Neutrophil (primary cell): ENCODE measurements around the gene PACSIN1.

Experiments
- H3K27ac ChIP-seq: fragments of 200-600 bp; sonication (generic); 2 replicates; pipeline ENCODE4 v1.5.1; 2016; ENCODE audit warnings: mild to moderate bottlenecking, moderate library complexity
- H3K27me3 ChIP-seq: fragments of 200-600 bp; sonication (generic); 2 replicates; pipeline ENCODE4 v1.6.0; 2016; ENCODE audit warnings: mild to moderate bottlenecking
- H3K36me3 ChIP-seq: fragments of 200-600 bp; sonication (generic); 2 replicates; pipeline ENCODE4 v1.5.1; 2017
- H3K4me1 ChIP-seq, 2 experiments: fragments of 200-600 bp in 1 of 2; sonication (generic) in 1 of 2; 1 replicate in 1 of 2; 2 replicates in 1 of 2; pipeline versions ENCODE4 v1.5.1 to v1.6.1; 2013 to 2016; ENCODE audit warnings: low read depth in 1 of 2, low read length in 1 of 2, mild to moderate bottlenecking in 1 of 2, moderate library complexity in 1 of 2; ENCODE audit not compliant: control insufficient read depth in 1 of 2, insufficient read depth in 1 of 2
- H3K4me3 ChIP-seq, 2 experiments: fragments of 200-600 bp in 1 of 2; sonication (generic) in 1 of 2; 1 replicate in 1 of 2; 2 replicates in 1 of 2; pipeline ENCODE4 v1.5.1; 2013 to 2016; ENCODE audit warnings: low read depth in 1 of 2, low read length in 1 of 2, mild to moderate bottlenecking in 1 of 2, moderate library complexity in 1 of 2
- H3K9me3 ChIP-seq: fragments of 200-600 bp; sonication (generic); 2 replicates; pipeline ENCODE4 v1.5.1; 2016
- TF ChIP-seq, protein P1 (sequence below): fragments of 200-600 bp; sonication (generic); IDR thresholded peaks from 2 replicates; pipeline ENCODE4 v1.5.1; 2016; ENCODE audit warnings: antibody characterized with exemption

Gene PACSIN1

GRCh38 chr6:34581561-34581920, 115.7 kb downstream of the PACSIN1 start:
- H3K27me3 ChIP-seq: no peaks in the 10 kb centered on the region
- no peak overlapping the region for H3K4me3 ChIP-seq
- peaks cover 18% of the 10 kb centered on the region for H3K36me3 ChIP-seq
- H3K27ac ChIP-seq: no peak overlapping the region
- H3K9me3 ChIP-seq: no peaks in the 10 kb centered on the region
- TF ChIP-seq, protein P1, sequence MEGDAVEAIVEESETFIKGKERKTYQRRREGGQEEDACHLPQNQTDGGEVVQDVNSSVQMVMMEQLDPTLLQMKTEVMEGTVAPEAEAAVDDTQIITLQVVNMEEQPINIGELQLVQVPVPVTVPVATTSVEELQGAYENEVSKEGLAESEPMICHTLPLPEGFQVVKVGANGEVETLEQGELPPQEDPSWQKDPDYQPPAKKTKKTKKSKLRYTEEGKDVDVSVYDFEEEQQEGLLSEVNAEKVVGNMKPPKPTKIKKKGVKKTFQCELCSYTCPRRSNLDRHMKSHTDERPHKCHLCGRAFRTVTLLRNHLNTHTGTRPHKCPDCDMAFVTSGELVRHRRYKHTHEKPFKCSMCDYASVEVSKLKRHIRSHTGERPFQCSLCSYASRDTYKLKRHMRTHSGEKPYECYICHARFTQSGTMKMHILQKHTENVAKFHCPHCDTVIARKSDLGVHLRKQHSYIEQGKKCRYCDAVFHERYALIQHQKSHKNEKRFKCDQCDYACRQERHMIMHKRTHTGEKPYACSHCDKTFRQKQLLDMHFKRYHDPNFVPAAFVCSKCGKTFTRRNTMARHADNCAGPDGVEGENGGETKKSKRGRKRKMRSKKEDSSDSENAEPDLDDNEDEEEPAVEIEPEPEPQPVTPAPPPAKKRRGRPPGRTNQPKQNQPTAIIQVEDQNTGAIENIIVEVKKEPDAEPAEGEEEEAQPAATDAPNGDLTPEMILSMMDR: no peak
- no peaks in the 10 kb centered on the region for H3K4me1 ChIP-seq

DNA sequence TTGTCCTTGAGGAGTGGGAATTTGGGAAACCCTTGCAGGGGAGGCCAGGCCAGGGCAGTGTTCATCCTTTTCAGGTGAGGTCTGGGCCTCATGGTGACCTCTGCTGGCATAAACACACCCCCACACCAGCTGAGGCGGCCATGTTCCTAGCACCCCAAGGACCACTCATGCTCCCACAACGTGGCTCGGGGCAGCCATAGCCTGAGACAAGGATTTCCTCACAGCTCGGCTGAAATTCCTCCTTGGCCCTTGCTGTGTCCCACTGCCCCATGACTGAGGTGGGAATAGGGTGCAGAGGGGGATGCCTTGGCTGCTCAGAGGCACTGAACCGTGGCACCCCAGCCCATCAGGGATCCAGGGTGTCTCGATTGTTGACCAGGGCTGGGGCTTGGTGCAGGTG, 117.6 kb downstream of the PACSIN1 start:
- TF ChIP-seq, protein P1: no peak
- Histone ChIP-seq H3K4me3 (no peak overlapping the region), H3K27ac (no peak overlapping the region), H3K4me1 (no peaks in the 10 kb centered on the region), H3K27me3 (no peaks in the 10 kb centered on the region), H3K36me3 (peaks cover 35% of the 10 kb centered on the region), H3K9me3 (no peaks in the 10 kb centered on the region)

GRCh38 chr6:34583861-34584604, 118.2 kb downstream of the PACSIN1 start:
- TF ChIP-seq, protein P1: no peak
- no peak overlapping the region for H3K27ac ChIP-seq
- H3K4me1 ChIP-seq: no peaks in the 10 kb centered on the region
- no peaks in the 10 kb centered on the region for H3K9me3 ChIP-seq
- peaks cover 41% of the 10 kb centered on the region for H3K36me3 ChIP-seq
- H3K4me3 ChIP-seq: no peak overlapping the region
- no peaks in the 10 kb centered on the region for H3K27me3 ChIP-seq

GRCh38 chr6:34584694-34585093, 118.8 kb downstream of the PACSIN1 start:
- no peaks in the 10 kb centered on the region for H3K27me3 ChIP-seq
- peaks cover 48% of the 10 kb centered on the region for H3K36me3 ChIP-seq
- no peak overlapping the region for H3K27ac ChIP-seq
- H3K4me3 ChIP-seq: no peak overlapping the region
- TF ChIP-seq, protein P1: no peak
- no peaks in the 10 kb centered on the region for H3K4me1 ChIP-seq
- no peaks in the 10 kb centered on the region for H3K9me3 ChIP-seq
